NCI-H1694 (cell line): ENCODE results near the gene FAM89B.
A peak's percentile ranks its signal among the peaks of the same experiment; 100 is the strongest.
"Not testable (repeated sequence)": the region's sequence is repeated elsewhere in the genome, so short reads cannot be mapped to it uniquely, and the experiment has no call there.

Source experiments
- DNase-seq: peaks from one replicate; lab custom pipeline; 2025; lab: John Stamatoyannopoulos, UW

Gene FAM89B

GRCh38 chr11:65556470-65557279 lies 15.7 kb upstream of the FAM89B start:
- no peak for DNase-seq

- no peak for DNase-seq
These were observed 14.9 kb upstream of the FAM89B start for GRCh38 chr11:65557280-65558001.

- DNase-seq, result peak; percentile 25
These were observed 14.1 kb upstream of the FAM89B start, which contains the start of gene LTBP3 for GRCh38 chr11:65558002-65558929. LTBP3 (minus strand) TSS chr11:65558359; CDS start chr11:65557959, 400 bp downstream.

GRCh38 chr11:65558930-65559509 lies 13.3 kb upstream of the FAM89B start:
- no peak for DNase-seq

- no peak for DNase-seq
These were observed 12.8 kb upstream of the FAM89B start for GRCh38 chr11:65559535-65559934.

GRCh38 chr11:65559951-65560537 lies 12.3 kb upstream of the FAM89B start:
- DNase-seq, result peak; percentile 20

- peak; percentile 66 for DNase-seq
These were observed 11.6 kb upstream of the FAM89B start for GRCh38 chr11:65560555-65561418.

- no peak for DNase-seq
These were observed 10.3 kb upstream of the FAM89B start for GRCh38 chr11:65562020-65562419.

- no peak for DNase-seq
These were observed 9.6 kb upstream of the FAM89B start for GRCh38 chr11:65562788-65563187.

- no peak for DNase-seq
These were observed 8.7 kb upstream of the FAM89B start for GRCh38 chr11:65563601-65564000.

- not testable (repeated sequence) for DNase-seq
These were observed 7.3 kb upstream of the FAM89B start for GRCh38 chr11:65564879-65565559.

GRCh38 chr11:65565624-65566453 lies 6.5 kb upstream of the FAM89B start:
- no peak for DNase-seq

- DNase-seq, result no peak
These were observed 3.0 kb upstream of the FAM89B start for GRCh38 chr11:65569164-65569972.

- peak; percentile 93 for DNase-seq
These were observed 2.1 kb upstream of the FAM89B start, which contains the start of gene ZNRD2 for GRCh38 chr11:65569973-65570918. ZNRD2 (plus strand) TSS chr11:65570477; CDS start chr11:65570492, 15 bp downstream.

- no peak for DNase-seq
These were observed 918 bp upstream of the FAM89B start for GRCh38 chr11:65571420-65571819.

- DNase-seq, result no peak
These were observed 398 bp upstream of the FAM89B start for GRCh38 chr11:65571940-65572339.
